IMR-90 (cell line): ENCODE results near the gene MSX1. TPM values are rescaled to one million over a fixed set of nuclear protein-coding genes. Genes with fewer than 3 reads are reported as not detected.

Experiments
- ATAC-seq: fragments of 200-7000 bp; cut with Tn5 transposase; 2 replicates; pipeline ENCODE4 v1.9.1; 2020; ENCODE audit warnings: low read depth, mild to moderate bottlenecking, moderate library complexity
- BruUV-seq: library from RNA; stranded (reverse); fragments of 400-500 nt; replicated peaks from 2 replicates; lab custom pipeline; 2021; lab: Mats Ljungman, UMichigan
- CTCF ChIA-PET: fragments of 300-600 bp; formaldehyde crosslinking; extraction: SDS; loops from one replicate; lab custom pipeline; 2021; ENCODE audit warnings: antibody characterized with exemption; lab: Yijun Ruan, JAX
- POLR2A ChIA-PET: fragments of 300-600 bp; sonication (Branson Sonifier 250); formaldehyde crosslinking; loops from one replicate; lab custom pipeline; 2022; ENCODE audit warnings: antibody characterized with exemption; ENCODE audit not compliant: unreplicated experiment; lab: Charles Lee
- DNase-seq: peaks from one replicate; pipeline ENCODE4 v3.0.0; 2013
- H2AFZ ChIP-seq: replicated peaks from 2 replicates; pipeline ENCODE3; 2013; ENCODE audit warnings: low read length, mild to moderate bottlenecking; ENCODE audit not compliant: poor library complexity
- H2AK5ac ChIP-seq: 2 replicates; pipeline ENCODE4 v1.6.1; 2013; ENCODE audit warnings: low read depth, low read length, inconsistent platforms
- H2AK9ac ChIP-seq: replicated peaks from 2 replicates; pipeline ENCODE3; 2013; ENCODE audit warnings: mild to moderate bottlenecking, low read depth, low read length, moderate library complexity; ENCODE audit not compliant: poor library complexity
- H2BK120ac ChIP-seq: 2 replicates; pipeline ENCODE4 v1.6.1; 2013; ENCODE audit warnings: low read depth, low read length, inconsistent platforms
- H2BK15ac ChIP-seq: 3 replicates; pipeline ENCODE4 v1.6.1; 2013; ENCODE audit warnings: low read depth, low read length, inconsistent platforms
- H2BK20ac ChIP-seq: 2 replicates; pipeline ENCODE4 v1.6.1; 2013; ENCODE audit warnings: low read depth, mild to moderate bottlenecking, inconsistent platforms, low read length, moderate library complexity
- H2BK5ac ChIP-seq: 2 replicates; pipeline ENCODE4 v1.6.1; 2013; ENCODE audit warnings: mild to moderate bottlenecking, low read depth, low read length, inconsistent platforms; ENCODE audit not compliant: poor library complexity, severe bottlenecking
- H3K14ac ChIP-seq: replicated peaks from 2 replicates; pipeline ENCODE4 v1.6.1; 2013; ENCODE audit warnings: low read depth, low read length, inconsistent platforms
- H3K18ac ChIP-seq: 2 replicates; pipeline ENCODE4 v1.6.1; 2013; ENCODE audit warnings: low read depth, low read length, control low read depth
- H3K23ac ChIP-seq: 2 replicates; pipeline ENCODE4 v1.6.1; 2013; ENCODE audit warnings: low read depth, low read length, inconsistent platforms
- H3K27ac ChIP-seq: 2 replicates; pipeline ENCODE4 v1.5.1; 2013; ENCODE audit warnings: mild to moderate bottlenecking, control low read depth, low read length; ENCODE audit not compliant: insufficient read depth
- H3K27me3 ChIP-seq: 2 replicates; pipeline ENCODE4 v1.6.1; 2013; ENCODE audit warnings: low read length; ENCODE audit not compliant: control insufficient read depth, insufficient read depth
- H3K36me3 ChIP-seq: 2 replicates; pipeline ENCODE4 v1.6.1; 2013; ENCODE audit warnings: low read length, mixed read lengths; ENCODE audit not compliant: control insufficient read depth, insufficient read depth
- H3K4ac ChIP-seq: 2 replicates; pipeline ENCODE4 v1.6.1; 2013; ENCODE audit warnings: low read depth, low read length, inconsistent platforms
- H3K4me1 ChIP-seq: 2 replicates; pipeline ENCODE4 v1.6.1; 2013; ENCODE audit warnings: low read length, mixed read lengths; ENCODE audit not compliant: control insufficient read depth, insufficient read depth
- H3K4me2 ChIP-seq: 2 replicates; pipeline ENCODE4 v1.6.1; 2013; ENCODE audit warnings: low read depth, mild to moderate bottlenecking, control low read depth, low read length, moderate library complexity
- H3K4me3 ChIP-seq: 2 replicates; pipeline ENCODE4 v1.5.1; 2013; ENCODE audit warnings: low read depth, mild to moderate bottlenecking, control low read depth, low read length, moderate library complexity; ENCODE audit not compliant: insufficient read depth
- H3K56ac ChIP-seq: 2 replicates; pipeline ENCODE4 v1.6.1; 2013; ENCODE audit warnings: low read length, inconsistent platforms; ENCODE audit not compliant: insufficient read depth; ENCODE audit errors: extremely low read depth
- H3K79me1 ChIP-seq, 2 experiments: 2 replicates each; pipeline ENCODE4 v1.6.1; 2013; ENCODE audit warnings: low read length in 2 of 2, inconsistent platforms in 1 of 2, low read depth in 1 of 2
- H3K9ac ChIP-seq: 2 replicates; pipeline ENCODE4 v1.6.1; 2013; ENCODE audit warnings: low read depth, low read length, control low read depth
- H3K9me1 ChIP-seq: 2 replicates; pipeline ENCODE4 v1.6.1; 2013; ENCODE audit warnings: low read length, inconsistent platforms; ENCODE audit not compliant: insufficient read depth
- H3K9me3 ChIP-seq: 2 replicates; pipeline ENCODE4 v1.6.1; 2013; ENCODE audit warnings: low read length; ENCODE audit not compliant: control insufficient read depth, insufficient read depth
- H4K20me1 ChIP-seq: 2 replicates; pipeline ENCODE4 v1.6.1; 2013; ENCODE audit warnings: low read length, inconsistent platforms; ENCODE audit not compliant: insufficient read depth
- H4K5ac ChIP-seq: 2 replicates; pipeline ENCODE4 v1.6.1; 2013; ENCODE audit warnings: mild to moderate bottlenecking, low read depth, low read length, control low read depth
- H4K8ac ChIP-seq, 2 experiments: 2 replicates each; pipeline ENCODE4 v1.6.1; 2013; ENCODE audit warnings: low read depth in 2 of 2, low read length in 2 of 2, control low read depth in 1 of 2, inconsistent platforms in 1 of 2
- H4K91ac ChIP-seq: 2 replicates; pipeline ENCODE4 v1.6.1; 2013; ENCODE audit warnings: low read depth, low read length, inconsistent platforms; ENCODE audit not compliant: insufficient read depth
- BHLHE40 ChIP-seq: fragments of 150-350 bp; IDR thresholded peaks from 2 replicates; pipeline ENCODE4 v1.6.1; 2016; ENCODE audit warnings: mild to moderate bottlenecking, low read depth, low read length
- WGBS, 2 experiments: methylation state at CpG; one replicate each; pipeline versions ENCODE4 v1.1.5 to v1.1.7; 2013; ENCODE audit warnings: missing lambda C conversion rate in 2 of 2; ENCODE audit not compliant: insufficient read length in 1 of 2; ENCODE audit errors: extremely low coverage in 2 of 2; 5-methylcytosine and 5-hydroxymethylcytosine counted together
- dilution Hi-C: fragments of 300-500 bp; cut with HindIII; formaldehyde crosslinking; loops from one replicate; pipeline ENCODE4 v1.14.3; 2018; ENCODE audit warnings: low sequenced_read_pairs; ENCODE audit not compliant: unreplicated experiment
- in situ Hi-C: fragments of 300-500 bp; cut with MboI; formaldehyde crosslinking; loops from 3 replicates; pipeline ENCODE4 v1.14.3; 2019; ENCODE audit warnings: low sequenced_read_pairs, inconsistent platforms, mixed read lengths
- intact Hi-C: fragments of 100-400 bp; cut with micrococcal nuclease; formaldehyde crosslinking; loops from 2 replicates; pipeline ENCODE4 v1.10.0; 2022
- polyA plus RNA-seq, 3 experiments: library from polyadenylated mRNA; depleted of rRNA; stranded (reverse); fragments of >200 nt; gene quantifications; 2 replicates each; pipeline ENCODE4 v1.2.3, GENCODE V29; 2012; ENCODE audit warnings: low replicate concordance in 1 of 3
- total RNA-seq: library from RNA; depleted of rRNA; stranded (reverse); fragments of >200 nt; gene quantifications from 2 replicates; pipeline ENCODE4 v1.2.3, GENCODE V29; 2012

The MSX1 gene
- total and polyA plus RNA-seq, 2 of the 4 experiments (the other 2 are of a cell fraction), result 1.1 to 3.9 TPM

DNA sequence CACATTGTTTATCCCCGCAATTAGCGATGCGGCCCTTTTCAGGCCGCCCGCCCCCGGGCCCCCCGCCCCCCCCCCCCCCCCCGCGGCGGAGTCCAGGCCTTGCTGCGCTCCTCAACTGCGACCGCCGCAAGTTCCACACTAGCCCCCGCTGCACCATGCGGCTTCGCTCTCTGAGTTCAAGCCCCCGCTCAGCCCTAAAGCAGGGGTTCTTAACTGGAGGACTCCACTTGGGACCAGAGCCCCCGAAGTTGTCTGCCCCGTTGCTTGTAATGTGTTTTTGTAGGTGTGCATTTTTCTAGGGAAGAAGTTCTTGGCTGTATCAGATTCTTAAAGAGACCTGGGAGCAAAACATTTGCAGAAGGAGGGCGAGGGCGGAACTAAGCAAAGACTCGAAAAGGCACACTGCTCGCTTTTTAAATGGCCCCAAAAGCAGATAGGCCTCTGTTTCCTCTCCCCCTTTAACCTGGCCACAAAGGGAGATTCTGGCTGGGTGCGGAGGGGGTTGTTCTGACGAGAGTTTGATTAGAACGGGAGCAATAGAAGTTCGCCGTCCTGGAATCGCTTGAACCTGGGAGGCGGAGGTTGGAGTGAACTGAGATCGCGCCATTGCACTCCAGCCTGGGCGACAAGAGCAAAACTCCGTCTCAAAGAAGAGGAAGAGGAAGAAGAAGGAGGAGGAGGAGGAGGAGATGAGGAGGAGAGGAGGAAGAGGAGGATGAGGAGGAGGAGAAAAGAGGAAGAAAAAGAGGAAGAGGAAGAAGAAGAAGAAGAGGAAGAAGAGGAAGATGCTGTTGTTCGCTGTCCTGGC, 2.3 kb upstream of the MSX1 start:
- dilution Hi-C loops (no loop called here), in situ Hi-C loops (no loop called here), intact Hi-C loops (no loop called here)
- H3K23ac ChIP-seq, result no peak overlapping the region
- H3K27ac ChIP-seq, result no peak overlapping the region
- H2AFZ ChIP-seq, result no peak overlapping the region
- CTCF ChIA-PET, result no interaction called here
- POLR2A ChIA-PET, result no interaction called here
- no peak overlapping the region for H3K4ac ChIP-seq
- peaks cover 3 to 11% of the 10 kb centered on the region in 2 experiments; a peak in 1 of 4 replicates for H3K79me1 ChIP-seq
- ATAC-seq (no peak), DNase-seq (no peak)
- no peak overlapping the region; the same call in 1 of the 2 replicates for H3K4me3 ChIP-seq
- H2AK9ac ChIP-seq, result no peak overlapping the region
- H3K9me1 ChIP-seq, result no peaks in the 10 kb centered on the region
- no peaks in the 10 kb centered on the region for H4K20me1 ChIP-seq
- H4K8ac ChIP-seq, result no peak overlapping the region
- TF ChIP-seq BHLHE40, result no peak
- no peaks in the 10 kb centered on the region; the same call in 1 of the 2 replicates for H3K4me1 ChIP-seq
- no peak overlapping the region for H2BK5ac ChIP-seq
- H3K18ac ChIP-seq, result no peak overlapping the region
- no peaks in the 10 kb centered on the region for H3K9me3 ChIP-seq
- no peaks in the 10 kb centered on the region for H3K36me3 ChIP-seq
- H3K9ac ChIP-seq, result no peak overlapping the region
- no peak overlapping the region for H2BK20ac ChIP-seq
- peaks cover 41% of the 10 kb centered on the region for H3K27me3 ChIP-seq
- no peak overlapping the region for H2BK120ac ChIP-seq
- H2BK15ac ChIP-seq, result no peak overlapping the region
- 86% methylated on average over 4 of the region's 36 CpGs; no CpG with 5 or more reads in 1 of the 2 experiments for WGBS, 2 experiments
- H2AK5ac ChIP-seq, result no peak overlapping the region
- H3K4me2 ChIP-seq, result peak overlapping the region; percentile 83; the same call in 1 of the 2 replicates
- H4K5ac ChIP-seq, result no peak overlapping the region
- no peak overlapping the region for H3K14ac ChIP-seq
- BruUV-seq, result no TSS peak
- no peak overlapping the region for H4K91ac ChIP-seq
- H3K56ac ChIP-seq, result no peak overlapping the region
